Astrocyte (in vitro differentiated cells and primary cell): ENCODE results near the gene ZNF468.
"Not testable (repeated sequence)": the region's sequence is repeated elsewhere in the genome, so short reads cannot be mapped to it uniquely, and the experiment has no call there.

ENCODE experiments used
- EZH2 ChIP-seq: IDR thresholded peaks from 2 replicates; pipeline ENCODE4 v1.6.1; 2012; ENCODE audit warnings: mild to moderate bottlenecking, low read length, inconsistent platforms; ENCODE audit not compliant: insufficient read depth
- TF ChIP-seq, protein P1 (sequence below): IDR thresholded peaks from 2 replicates; pipeline ENCODE4 v1.5.1; 2011; ENCODE audit warnings: low read depth, mild to moderate bottlenecking, inconsistent platforms, low read length, moderate library complexity; ENCODE audit not compliant: insufficient read depth

DNA sequence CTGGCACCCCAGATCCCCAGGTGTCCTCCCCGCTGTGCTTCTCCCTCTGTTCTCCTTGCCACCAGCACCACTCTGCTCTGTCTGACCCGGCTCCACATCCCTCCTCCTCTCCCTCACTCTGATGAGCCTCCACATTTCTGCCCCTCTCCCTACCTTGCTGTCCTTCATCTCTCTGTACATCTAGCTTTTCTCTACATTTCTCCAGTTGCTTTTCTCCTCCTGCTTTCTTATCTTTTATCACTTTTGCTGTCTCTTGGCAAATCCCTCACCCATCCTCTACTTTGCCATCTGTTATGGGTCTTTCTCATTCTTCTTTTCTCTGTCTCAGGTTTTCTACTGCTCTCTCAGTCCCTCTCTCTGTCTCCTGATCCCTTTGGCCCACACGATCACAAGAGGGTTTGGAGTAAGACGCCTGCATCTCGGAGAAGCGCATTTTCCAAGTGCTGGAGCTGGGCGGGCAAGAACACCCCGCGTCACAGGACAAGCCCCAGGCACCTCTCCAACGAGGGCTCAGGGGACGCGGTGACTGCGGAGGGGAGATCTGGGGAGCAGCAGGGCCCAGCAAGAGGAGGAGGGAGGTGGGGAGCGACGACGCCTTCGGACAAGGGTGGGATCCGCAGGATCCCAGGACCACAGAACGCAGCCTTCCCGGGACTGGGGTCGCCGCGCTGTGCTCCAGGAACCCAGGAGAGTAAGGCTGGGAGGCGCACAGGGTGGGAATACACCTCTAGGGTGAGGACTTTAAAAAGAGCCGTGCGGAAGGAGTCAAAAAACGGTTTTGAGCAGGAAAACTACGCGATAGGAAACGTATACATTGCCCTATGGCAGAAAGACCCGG, 660 bp downstream of the ZNF468 start:
- TF ChIP-seq, protein P1, sequence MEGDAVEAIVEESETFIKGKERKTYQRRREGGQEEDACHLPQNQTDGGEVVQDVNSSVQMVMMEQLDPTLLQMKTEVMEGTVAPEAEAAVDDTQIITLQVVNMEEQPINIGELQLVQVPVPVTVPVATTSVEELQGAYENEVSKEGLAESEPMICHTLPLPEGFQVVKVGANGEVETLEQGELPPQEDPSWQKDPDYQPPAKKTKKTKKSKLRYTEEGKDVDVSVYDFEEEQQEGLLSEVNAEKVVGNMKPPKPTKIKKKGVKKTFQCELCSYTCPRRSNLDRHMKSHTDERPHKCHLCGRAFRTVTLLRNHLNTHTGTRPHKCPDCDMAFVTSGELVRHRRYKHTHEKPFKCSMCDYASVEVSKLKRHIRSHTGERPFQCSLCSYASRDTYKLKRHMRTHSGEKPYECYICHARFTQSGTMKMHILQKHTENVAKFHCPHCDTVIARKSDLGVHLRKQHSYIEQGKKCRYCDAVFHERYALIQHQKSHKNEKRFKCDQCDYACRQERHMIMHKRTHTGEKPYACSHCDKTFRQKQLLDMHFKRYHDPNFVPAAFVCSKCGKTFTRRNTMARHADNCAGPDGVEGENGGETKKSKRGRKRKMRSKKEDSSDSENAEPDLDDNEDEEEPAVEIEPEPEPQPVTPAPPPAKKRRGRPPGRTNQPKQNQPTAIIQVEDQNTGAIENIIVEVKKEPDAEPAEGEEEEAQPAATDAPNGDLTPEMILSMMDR: not testable (repeated sequence)
- TF ChIP-seq EZH2: not testable (repeated sequence)
